ENCODE results near the gene KIAA1671. TPM values are rescaled to one million over a fixed set of nuclear protein-coding genes. Genes with fewer than 3 reads are reported as not detected.
A peak's percentile ranks its signal among the peaks of the same experiment; 100 is the strongest.

Gene KIAA1671
- total RNA-seq, 2 experiments from 2014 or later = 35.0 to 35.5 TPM

DNA sequence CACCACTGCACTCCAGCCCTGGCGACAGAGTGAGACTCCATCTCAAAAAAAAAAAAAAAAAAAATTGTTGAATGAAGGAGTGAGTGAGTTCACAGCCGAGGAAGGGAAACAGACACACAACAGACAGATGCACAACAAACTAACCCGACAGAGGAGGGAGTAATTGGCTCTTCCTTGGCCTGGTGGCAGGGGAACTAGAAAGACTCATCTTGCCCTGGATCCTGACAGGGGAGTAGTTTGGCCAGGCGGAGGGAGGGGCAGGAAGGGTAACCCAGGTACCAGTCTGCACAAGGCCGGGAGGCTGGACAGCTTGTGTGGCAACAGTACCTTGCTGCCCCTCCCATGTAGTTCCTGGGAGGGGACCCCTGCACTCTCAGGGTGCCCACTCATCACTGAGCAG, 106.9 kb downstream of the KIAA1671 start:
- DNase-seq = no peak
- Mint-ChIP-seq H3K9me3 (no peaks in the 10 kb centered on the region), H3K4me1 (peaks cover 59% of the 10 kb centered on the region), H3K4me3 (no peak overlapping the region), H3K27me3 (no peaks in the 10 kb centered on the region), H3K27ac (no peak overlapping the region), H3K36me3 (ENCODE audit: low read depth) (peaks cover 7% of the 10 kb centered on the region)
- POLR2A ChIA-PET = interaction anchor here (4.4 kb wide), 1 partner anchor 17 kb away, joined by 10 read pairs; no protein-coding TSS in a partner anchor
- CTCF ChIA-PET = interaction anchor here (1.5 to 1.6 kb wide), 2 partner anchors 11 to 21 kb away, joined by 3 to 5 read pairs; no protein-coding TSS in a partner anchor

DNA sequence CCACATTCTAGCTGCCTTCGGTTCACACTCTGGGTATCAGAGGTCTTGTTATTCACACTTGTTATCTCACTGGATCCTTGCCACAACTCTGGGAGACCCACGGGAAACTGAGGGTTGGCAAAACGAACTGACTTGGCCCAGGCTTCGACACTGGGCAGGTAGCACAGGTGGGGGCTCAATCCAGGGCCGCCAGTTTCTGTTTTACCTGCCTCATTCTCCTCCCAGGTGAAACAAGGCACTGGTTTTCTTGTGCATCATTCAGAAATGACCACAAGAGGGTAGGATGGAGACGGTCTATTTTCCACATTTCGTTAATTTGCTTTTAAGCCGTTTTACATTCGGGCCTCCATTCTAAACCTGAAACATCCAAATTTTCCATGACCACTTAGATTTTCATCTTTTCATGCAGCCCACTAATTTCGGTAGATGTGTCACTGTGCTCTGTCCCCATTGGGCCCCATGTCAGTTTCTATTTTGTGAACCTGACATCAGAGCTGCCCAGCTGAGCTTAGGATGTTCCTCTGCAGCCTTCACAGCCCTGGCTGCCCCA, 108.1 kb downstream of the KIAA1671 start:
- H3K4me3 Mint-ChIP-seq = no peak overlapping the region
- DNase-seq = peak; percentile 33
- CTCF ChIA-PET = interaction anchor here (1.4 to 2.2 kb wide), 5 partner anchors 9 to 122 kb away, joined by 4 to 5 read pairs (median 5); no protein-coding TSS in a partner anchor
- no peaks in the 10 kb centered on the region for H3K27me3 Mint-ChIP-seq
- peaks cover 7% of the 10 kb centered on the region for H3K36me3 Mint-ChIP-seq (ENCODE audit: low read depth)
- no peaks in the 10 kb centered on the region for H3K9me3 Mint-ChIP-seq
- peaks cover 49% of the 10 kb centered on the region for H3K4me1 Mint-ChIP-seq
- POLR2A ChIA-PET = interaction anchor here (4.4 kb wide), 1 partner anchor 15 kb away, joined by 10 read pairs; no protein-coding TSS in a partner anchor
- peak overlapping the region; percentile 11 for H3K27ac Mint-ChIP-seq

DNA sequence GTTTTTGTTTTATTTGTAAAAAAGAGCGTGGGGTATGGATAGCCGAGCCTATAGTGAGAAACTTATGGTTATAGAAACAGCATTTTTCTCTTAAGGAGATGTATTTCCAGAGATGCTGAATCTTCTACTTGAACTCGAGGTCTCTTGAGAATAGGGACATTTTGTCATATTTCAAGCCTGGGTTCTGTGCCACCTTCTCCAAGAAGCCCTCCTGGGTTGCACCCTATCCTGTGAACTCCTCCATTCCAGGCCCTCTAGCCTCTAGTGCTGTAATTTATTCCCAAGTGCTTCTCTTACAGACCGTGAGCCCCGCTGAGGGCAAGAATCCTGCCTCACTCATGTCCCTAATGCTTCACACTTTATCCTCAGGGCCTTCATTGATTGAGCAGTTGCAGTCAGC, 108.6 kb downstream of the KIAA1671 start:
- Mint-ChIP-seq H3K9me3 (no peaks in the 10 kb centered on the region), H3K27me3 (no peaks in the 10 kb centered on the region), H3K36me3 (ENCODE audit: low read depth) (peaks cover 7% of the 10 kb centered on the region), H3K4me1 (peaks cover 48% of the 10 kb centered on the region), H3K4me3 (no peak overlapping the region), H3K27ac (peak overlapping the region; percentile 21)
- no peak for DNase-seq
- ChIA-PET CTCF (interaction anchor here (1.1 to 2.2 kb wide), 5 partner anchors 9 to 123 kb away, joined by 3 to 5 read pairs (median 4); no protein-coding TSS in a partner anchor), POLR2A (interaction anchor here (0.7 to 4.4 kb wide), 2 partner anchors 15 to 648 kb away, joined by 3 to 10 read pairs; no protein-coding TSS in a partner anchor)

DNA sequence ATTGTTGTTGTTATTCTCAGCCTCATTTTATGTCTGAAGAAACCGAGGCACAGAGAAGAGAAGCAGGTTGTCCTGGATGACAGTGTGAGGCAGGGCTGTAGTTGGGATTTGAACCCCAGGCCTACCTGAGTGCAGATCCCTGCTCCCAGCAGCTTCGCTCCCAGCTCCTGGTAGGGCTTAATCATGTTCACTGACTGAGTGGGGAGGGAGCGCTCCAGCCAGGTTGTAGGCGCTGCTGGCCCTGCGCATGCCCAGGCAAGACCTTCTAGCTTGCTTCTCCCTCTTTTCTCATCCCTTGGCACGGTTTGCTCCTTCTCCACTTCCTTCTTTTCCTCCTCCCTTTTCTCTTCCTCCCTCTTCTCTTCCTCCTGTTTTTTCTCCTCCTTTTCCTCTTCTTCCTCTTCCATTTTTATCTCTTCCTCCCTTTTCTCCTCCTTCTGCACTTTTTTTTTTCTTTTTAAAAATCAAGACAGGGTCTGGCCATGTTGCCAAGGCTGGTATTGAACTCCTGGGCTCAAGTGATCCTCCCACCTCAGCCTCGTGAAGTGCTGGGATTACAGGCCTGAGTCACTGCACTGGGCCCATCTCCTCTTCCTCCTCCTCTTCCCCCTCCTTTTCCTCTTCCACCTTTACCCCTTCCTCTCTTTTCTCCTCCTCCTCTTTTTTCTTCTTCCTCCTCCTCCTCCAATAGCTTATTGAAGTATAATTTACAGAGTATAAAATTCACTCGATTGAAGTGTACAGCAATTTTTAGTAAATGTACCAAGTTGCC, 109.3 kb downstream of the KIAA1671 start:
- Mint-ChIP-seq H3K9me3 (no peaks in the 10 kb centered on the region), H3K27me3 (no peaks in the 10 kb centered on the region), H3K36me3 (ENCODE audit: low read depth) (peaks cover 7% of the 10 kb centered on the region), H3K27ac (peak overlapping the region; percentile 69), H3K4me1 (peaks cover 50% of the 10 kb centered on the region), H3K4me3 (peak overlapping the region; percentile 38)
- ChIA-PET CTCF (interaction anchor here (1.1 to 2.2 kb wide), 3 partner anchors 9 to 123 kb away, joined by 3 to 5 read pairs (median 5); no protein-coding TSS in a partner anchor), POLR2A (interaction anchor here (0.6 to 4.4 kb wide), 3 partner anchors 14 to 648 kb away, joined by 3 to 10 read pairs (median 4); no protein-coding TSS in a partner anchor)
- no peak for DNase-seq

DNA sequence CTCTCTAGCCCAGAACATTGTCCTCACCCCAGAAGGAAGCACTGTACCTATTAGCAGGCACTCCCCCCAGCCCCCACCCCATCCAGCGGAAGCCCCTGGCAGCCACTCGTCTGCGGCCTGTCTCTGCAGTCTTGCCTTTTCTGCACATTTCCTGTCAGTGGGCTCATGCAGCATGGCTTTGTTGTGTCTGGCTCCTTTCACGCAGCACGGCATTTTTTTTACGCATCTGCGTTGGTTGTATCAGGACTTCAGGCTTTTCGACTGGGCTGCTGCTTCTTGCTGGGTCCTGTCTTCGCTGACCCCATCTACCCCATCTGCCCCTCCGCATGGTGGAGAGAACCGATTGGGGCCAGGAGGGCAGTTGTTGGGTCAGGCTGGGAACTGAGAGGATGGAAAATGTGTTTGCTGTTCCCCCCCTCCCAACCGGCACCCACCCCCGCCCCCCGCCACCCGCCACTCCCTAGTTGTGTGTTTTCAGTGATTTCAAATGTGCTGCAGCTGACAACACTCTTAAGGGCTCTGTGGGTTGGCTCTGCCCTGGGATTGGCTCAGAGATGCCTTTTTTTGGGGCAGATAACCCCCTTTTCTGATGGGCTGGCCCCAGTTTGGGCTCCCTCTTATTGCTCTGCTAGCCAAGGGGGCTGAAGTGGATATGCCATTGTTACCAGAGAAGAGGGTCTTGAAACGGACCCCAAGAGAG, 110.0 kb downstream of the KIAA1671 start:
- POLR2A ChIA-PET = interaction anchor here (0.6 to 4.4 kb wide), 2 partner anchors 13 to 18 kb away, joined by 4 to 10 read pairs; no protein-coding TSS in a partner anchor
- Mint-ChIP-seq H3K27ac (peak overlapping the region; percentile 69), H3K27me3 (no peaks in the 10 kb centered on the region), H3K36me3 (ENCODE audit: low read depth) (peaks cover 7% of the 10 kb centered on the region), H3K9me3 (no peaks in the 10 kb centered on the region), H3K4me3 (peak overlapping the region; percentile 38), H3K4me1 (peaks cover 50% of the 10 kb centered on the region)
- CTCF ChIA-PET = interaction anchor here (2.2 kb wide), 1 partner anchor 124 kb away, joined by 5 read pairs; no protein-coding TSS in a partner anchor
- peak; percentile 69 for DNase-seq

DNA sequence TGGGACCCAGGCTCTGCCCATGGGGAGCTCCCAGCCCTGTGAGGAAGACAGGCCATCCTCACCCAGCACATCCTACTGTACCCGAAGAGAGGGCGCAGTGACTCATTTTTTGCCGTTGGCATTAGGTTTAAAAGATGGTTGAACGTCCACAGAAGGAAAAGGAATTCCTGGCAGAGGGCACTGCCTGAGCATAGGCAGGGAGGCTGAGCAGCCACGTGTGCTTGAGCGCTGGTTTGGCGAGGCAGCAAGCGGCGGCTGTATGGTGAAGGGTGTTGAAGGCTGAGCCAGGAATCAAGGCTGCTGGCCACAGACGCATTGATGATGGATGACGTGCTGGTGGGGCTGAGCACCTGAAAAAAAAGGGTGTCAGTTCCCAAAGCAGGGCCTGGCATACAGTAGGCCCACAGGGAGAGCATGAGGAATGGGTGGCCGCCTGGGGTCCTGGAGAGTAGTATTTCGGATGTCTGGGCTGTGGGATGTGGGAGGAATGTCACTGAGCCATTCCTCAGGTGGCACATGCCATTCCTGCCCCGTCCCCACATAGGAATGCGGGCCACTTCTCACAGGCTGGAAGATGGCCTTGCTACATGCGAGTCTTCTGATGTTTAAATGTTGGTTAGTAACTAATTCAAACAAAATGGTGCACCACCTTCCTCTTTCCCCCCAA, 112.5 kb downstream of the KIAA1671 start:
- Mint-ChIP-seq H3K27ac (peak overlapping the region; percentile 10), H3K36me3 (ENCODE audit: low read depth) (peaks cover 7% of the 10 kb centered on the region), H3K4me1 (peaks cover 69% of the 10 kb centered on the region), H3K27me3 (no peaks in the 10 kb centered on the region), H3K4me3 (no peak overlapping the region), H3K9me3 (no peaks in the 10 kb centered on the region)
- ChIA-PET CTCF (no interaction called here), POLR2A (no interaction called here)
- no peak for DNase-seq

DNA sequence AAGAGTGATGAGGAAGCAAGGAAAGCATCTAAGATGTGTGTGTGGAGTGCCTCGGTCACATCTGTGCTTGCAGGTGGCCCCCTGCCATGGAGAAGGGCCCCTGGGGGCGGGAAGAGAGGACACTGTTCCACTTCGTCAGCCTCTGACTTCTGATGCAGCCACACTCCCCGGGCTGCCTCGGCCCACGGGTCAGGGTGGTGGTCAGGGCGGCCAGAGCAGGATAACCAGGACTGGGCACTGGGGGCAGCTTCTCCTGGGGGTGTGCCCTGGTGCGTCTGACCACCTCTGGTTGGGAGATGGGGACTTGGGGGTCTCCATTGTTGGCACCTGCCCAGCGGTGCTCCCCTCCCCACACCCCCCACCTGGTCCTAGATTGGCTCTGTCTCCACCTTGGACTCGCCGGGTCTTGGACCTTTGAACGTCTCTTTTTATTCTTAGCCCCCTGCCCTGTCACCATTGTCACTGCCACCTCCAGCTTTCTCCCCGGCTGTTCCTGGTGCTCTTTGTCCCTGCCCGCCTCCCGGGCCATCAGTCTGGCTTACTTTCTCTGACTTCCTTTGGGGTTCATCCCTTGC, 114.4 kb downstream of the KIAA1671 start:
- Mint-ChIP-seq H3K36me3 (ENCODE audit: low read depth) (peaks cover 14% of the 10 kb centered on the region), H3K27me3 (no peaks in the 10 kb centered on the region), H3K4me3 (no peak overlapping the region), H3K9me3 (no peaks in the 10 kb centered on the region), H3K27ac (peak overlapping the region; percentile 99), H3K4me1 (peaks cover 72% of the 10 kb centered on the region)
- POLR2A ChIA-PET = interaction anchor here (1.5 to 1.6 kb wide), 2 partner anchors 72 to 80 kb away, joined by 5 read pairs; no protein-coding TSS in a partner anchor
- CTCF ChIA-PET = interaction anchor here (1.1 to 1.3 kb wide), 2 partner anchors 10 to 12 kb away, joined by 3 to 6 read pairs; no protein-coding TSS in a partner anchor
- DNase-seq = no peak

DNA sequence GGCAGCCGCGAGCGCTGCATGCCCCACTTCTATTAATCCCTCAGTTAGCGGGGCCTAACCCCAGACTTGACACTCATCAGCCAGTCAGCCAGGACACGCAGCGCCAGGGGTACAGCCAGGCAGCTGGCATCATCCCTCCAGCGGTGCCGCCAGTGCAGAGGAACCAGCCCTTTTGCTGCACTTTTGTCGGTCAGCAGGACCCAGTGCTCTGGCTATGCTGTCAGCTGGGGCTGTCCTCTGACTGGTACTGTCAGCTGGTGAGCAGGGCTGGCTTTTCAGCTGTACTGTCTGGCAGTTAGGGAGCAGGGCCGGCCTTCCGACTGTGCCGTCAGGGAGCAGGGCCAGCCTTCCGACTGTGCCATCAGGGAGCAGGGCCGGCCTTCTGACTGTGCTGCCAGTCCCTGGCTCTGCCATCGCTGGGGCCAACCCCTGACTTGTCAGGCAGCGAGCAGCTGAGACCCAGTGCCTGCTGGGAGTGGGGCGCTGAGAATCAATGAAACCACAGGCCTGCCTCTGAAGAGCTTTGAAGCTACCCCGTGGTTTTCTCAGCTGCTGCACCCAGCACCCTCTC, 115.4 kb downstream of the KIAA1671 start:
- CTCF ChIA-PET = interaction anchor here (0.9 to 2.3 kb wide), 14 partner anchors 9 to 130 kb away, joined by 3 to 12 read pairs (median 4); no protein-coding TSS in a partner anchor
- H3K4me3 Mint-ChIP-seq = peak overlapping the region; percentile 79
- peaks cover 14% of the 10 kb centered on the region for H3K36me3 Mint-ChIP-seq (ENCODE audit: low read depth)
- DNase-seq = peak; percentile 91
- no peaks in the 10 kb centered on the region for H3K9me3 Mint-ChIP-seq
- peaks cover 73% of the 10 kb centered on the region for H3K4me1 Mint-ChIP-seq
- H3K27ac Mint-ChIP-seq = peak overlapping the region; percentile 99
- no peaks in the 10 kb centered on the region for H3K27me3 Mint-ChIP-seq
- POLR2A ChIA-PET = interaction anchor here (0.7 to 2.6 kb wide), 12 partner anchors 9 to 1606 kb away, joined by 3 to 23 read pairs (median 5); no protein-coding TSS in a partner anchor

DNA sequence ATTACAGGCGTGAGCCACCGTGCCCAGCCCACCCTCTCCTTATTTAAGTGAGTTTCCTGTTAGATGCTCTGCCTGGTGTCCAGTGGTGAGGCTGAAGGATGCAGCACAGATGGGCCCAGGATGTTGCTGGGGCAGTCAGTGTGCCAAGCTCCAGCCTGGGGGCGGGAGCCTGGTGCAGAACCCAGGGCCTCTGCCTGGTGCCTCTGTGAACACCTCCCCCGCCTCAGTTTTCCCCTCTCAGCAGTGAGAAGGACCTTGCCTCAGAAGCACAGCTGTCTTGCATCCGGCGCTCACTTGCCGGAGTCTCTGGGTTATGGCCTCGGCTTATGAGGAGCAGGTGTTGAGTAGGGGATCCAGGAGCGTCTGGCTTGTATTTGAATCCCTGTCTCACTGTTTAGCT, 116.2 kb downstream of the KIAA1671 start:
- peak; percentile 59 for DNase-seq
- H3K27ac Mint-ChIP-seq = peak overlapping the region; percentile 99
- H3K9me3 Mint-ChIP-seq = no peaks in the 10 kb centered on the region
- no peaks in the 10 kb centered on the region for H3K27me3 Mint-ChIP-seq
- ChIA-PET POLR2A (interaction anchor here (0.5 to 2.6 kb wide), 14 partner anchors 8 to 1605 kb away, joined by 3 to 23 read pairs (median 5); no protein-coding TSS in a partner anchor), CTCF (interaction anchor here (0.9 to 2.3 kb wide), 14 partner anchors 8 to 131 kb away, joined by 3 to 12 read pairs (median 4); no protein-coding TSS in a partner anchor)
- peaks cover 11% of the 10 kb centered on the region for H3K36me3 Mint-ChIP-seq (ENCODE audit: low read depth)
- H3K4me1 Mint-ChIP-seq = peaks cover 70% of the 10 kb centered on the region
- H3K4me3 Mint-ChIP-seq = peak overlapping the region; percentile 79

DNA sequence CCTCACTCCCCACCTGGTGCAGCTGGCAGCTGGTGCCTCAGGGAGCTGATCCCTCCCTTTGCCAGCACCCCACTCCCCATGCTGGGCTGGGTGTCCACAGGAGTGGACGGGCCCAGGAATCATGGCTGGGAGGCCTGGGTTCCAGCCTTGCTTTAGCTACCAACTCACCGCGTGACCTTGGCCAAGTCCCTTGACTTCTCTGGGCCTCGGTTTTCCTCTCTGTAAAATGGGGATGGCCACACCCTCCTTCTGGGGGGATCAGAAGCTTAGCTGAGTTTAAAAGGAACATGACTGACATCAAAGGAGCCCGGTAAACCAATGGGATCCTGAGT, 116.9 kb downstream of the KIAA1671 start:
- DNase-seq = no peak
- peak overlapping the region; percentile 79 for H3K4me3 Mint-ChIP-seq
- H3K27me3 Mint-ChIP-seq = no peaks in the 10 kb centered on the region
- H3K4me1 Mint-ChIP-seq = peaks cover 70% of the 10 kb centered on the region
- POLR2A ChIA-PET = interaction anchor here (0.5 to 2.6 kb wide), 6 partner anchors 8 to 1604 kb away, joined by 3 to 23 read pairs (median 7); no protein-coding TSS in a partner anchor
- CTCF ChIA-PET = interaction anchor here (1.6 to 2.3 kb wide), 8 partner anchors 7 to 130 kb away, joined by 3 to 12 read pairs (median 6); no protein-coding TSS in a partner anchor
- H3K9me3 Mint-ChIP-seq = no peaks in the 10 kb centered on the region
- H3K36me3 Mint-ChIP-seq (ENCODE audit: low read depth) = peaks cover 11% of the 10 kb centered on the region
- peak overlapping the region; percentile 99 for H3K27ac Mint-ChIP-seq

DNA sequence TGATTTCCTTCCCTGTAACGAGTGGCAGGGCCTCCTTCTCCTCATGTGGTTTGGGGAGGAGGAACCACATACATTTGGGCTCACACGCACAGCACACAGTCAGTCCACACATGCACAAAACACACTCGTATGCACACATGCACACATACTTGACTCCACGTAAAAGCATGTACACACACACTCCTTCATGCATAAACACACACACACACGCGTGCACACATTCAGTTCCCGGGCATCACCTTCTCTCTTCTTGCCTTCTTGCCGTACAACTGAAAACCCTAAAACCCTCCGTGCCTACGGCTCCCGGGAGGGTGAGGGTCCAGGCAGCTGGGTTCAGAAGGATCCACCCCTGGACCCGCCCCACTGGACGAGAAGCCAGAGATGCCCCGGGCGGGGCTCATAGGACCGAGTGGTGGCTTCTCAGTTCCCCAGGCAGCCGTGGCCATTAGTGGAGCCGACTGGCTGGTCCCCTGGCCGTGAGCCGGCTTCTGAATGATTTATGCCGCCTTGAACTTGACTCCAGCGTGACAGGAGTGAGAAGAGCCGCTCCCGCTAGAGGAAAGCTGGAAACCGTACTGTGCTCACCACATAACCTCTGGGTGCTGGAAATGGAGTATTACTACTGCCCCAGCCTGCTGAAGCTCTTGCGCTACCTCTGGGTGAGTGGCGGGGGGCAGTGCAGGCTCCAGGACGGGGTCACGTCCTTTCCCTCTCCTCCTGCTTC, 117.4 kb downstream of the KIAA1671 start:
- Mint-ChIP-seq H3K27ac (peak overlapping the region; percentile 99), H3K27me3 (no peaks in the 10 kb centered on the region), H3K9me3 (no peaks in the 10 kb centered on the region), H3K36me3 (ENCODE audit: low read depth) (peaks cover 11% of the 10 kb centered on the region), H3K4me3 (peak overlapping the region; percentile 79), H3K4me1 (peaks cover 75% of the 10 kb centered on the region)
- ChIA-PET POLR2A (interaction anchor here (0.7 to 2.6 kb wide), 6 partner anchors 7 to 122 kb away, joined by 3 to 23 read pairs (median 7); no protein-coding TSS in a partner anchor), CTCF (interaction anchor here (0.7 to 2.3 kb wide), 6 partner anchors 8 to 40 kb away, joined by 3 to 12 read pairs (median 5); no protein-coding TSS in a partner anchor)
- DNase-seq = peak; percentile 43
